Testis (tissue), 2 donors: ENCODE results near the gene PIP5K1C.

Experiments used
- POLR2A ChIP-seq: fragments of 450-650 bp; IDR thresholded peaks from one replicate; pipeline ENCODE4 v1.6.1; 2017; ENCODE audit warnings: antibody characterized with exemption, mild to moderate bottlenecking, moderate library complexity
- TF ChIP-seq, protein P1 (sequence below), 3 experiments: fragments of 450-650 bp in 2 of 3; fragments of 200-600 bp in 1 of 3; sonication (generic) in 1 of 3; IDR thresholded peaks; one replicate each; pipeline ENCODE4 v1.5.1; 2016 to 2019; ENCODE audit warnings: antibody characterized with exemption in 3 of 3, mild to moderate bottlenecking in 2 of 3, moderate library complexity in 1 of 3

GRCh38 chr19:3589949-3590348 lies 110.3 kb downstream of the PIP5K1C start:
- TF ChIP-seq, protein P1, sequence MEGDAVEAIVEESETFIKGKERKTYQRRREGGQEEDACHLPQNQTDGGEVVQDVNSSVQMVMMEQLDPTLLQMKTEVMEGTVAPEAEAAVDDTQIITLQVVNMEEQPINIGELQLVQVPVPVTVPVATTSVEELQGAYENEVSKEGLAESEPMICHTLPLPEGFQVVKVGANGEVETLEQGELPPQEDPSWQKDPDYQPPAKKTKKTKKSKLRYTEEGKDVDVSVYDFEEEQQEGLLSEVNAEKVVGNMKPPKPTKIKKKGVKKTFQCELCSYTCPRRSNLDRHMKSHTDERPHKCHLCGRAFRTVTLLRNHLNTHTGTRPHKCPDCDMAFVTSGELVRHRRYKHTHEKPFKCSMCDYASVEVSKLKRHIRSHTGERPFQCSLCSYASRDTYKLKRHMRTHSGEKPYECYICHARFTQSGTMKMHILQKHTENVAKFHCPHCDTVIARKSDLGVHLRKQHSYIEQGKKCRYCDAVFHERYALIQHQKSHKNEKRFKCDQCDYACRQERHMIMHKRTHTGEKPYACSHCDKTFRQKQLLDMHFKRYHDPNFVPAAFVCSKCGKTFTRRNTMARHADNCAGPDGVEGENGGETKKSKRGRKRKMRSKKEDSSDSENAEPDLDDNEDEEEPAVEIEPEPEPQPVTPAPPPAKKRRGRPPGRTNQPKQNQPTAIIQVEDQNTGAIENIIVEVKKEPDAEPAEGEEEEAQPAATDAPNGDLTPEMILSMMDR (IDR thresholded peaks at IDR 0.05) = no peak
- no peak for TF ChIP-seq POLR2A
